ENCODE data around the gene CPB2.

The CPB2 gene, protein sequence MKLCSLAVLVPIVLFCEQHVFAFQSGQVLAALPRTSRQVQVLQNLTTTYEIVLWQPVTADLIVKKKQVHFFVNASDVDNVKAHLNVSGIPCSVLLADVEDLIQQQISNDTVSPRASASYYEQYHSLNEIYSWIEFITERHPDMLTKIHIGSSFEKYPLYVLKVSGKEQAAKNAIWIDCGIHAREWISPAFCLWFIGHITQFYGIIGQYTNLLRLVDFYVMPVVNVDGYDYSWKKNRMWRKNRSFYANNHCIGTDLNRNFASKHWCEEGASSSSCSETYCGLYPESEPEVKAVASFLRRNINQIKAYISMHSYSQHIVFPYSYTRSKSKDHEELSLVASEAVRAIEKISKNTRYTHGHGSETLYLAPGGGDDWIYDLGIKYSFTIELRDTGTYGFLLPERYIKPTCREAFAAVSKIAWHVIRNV

DNA sequence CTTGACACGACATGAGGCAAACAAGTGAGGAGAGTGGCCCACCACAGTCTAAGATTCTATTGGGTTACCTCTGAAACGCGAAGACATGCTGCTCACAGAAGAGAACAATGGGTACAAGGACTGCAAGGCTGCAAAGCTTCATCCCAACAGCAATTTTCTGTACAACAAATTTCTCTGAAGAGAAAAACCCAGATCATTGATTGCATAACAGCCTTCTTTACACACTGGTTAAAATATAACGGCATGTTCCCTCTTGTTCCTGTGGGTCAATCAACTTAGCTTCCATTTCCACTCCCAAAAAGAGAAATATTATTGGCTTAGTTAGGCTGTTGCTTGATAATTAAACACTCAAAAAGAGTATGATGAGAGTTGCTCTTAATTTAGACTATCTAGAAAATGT lies at the start of gene CPB2:
Gene CPB2 (minus strand): TSS at position 166 of the 400 bp plus-strand sequence. CDS start 24 bp downstream, at position 142.
- Histone ChIP-seq H3K9me3 (ENCODE audit: control insufficient read depth, insufficient read depth, low read length) (no peaks in the 10 kb centered on the region), H3K27ac (ENCODE audit: low read length) (no peak within 1 kb of the TSS), H3K4me1 (ENCODE audit: control insufficient read depth, insufficient read depth, low read length) (no peaks in the 10 kb centered on the region), H3K4me3 (ENCODE audit: low read length) (no peak within 1 kb of the TSS), H3K27me3 (ENCODE audit: control insufficient read depth, insufficient read depth, low read length) (no peaks in the 10 kb centered on the region), H3K36me3 (ENCODE audit: control insufficient read depth, insufficient read depth, low read length) (no peaks in the 10 kb centered on the region)
- no peak for DNase-seq (ENCODE audit: low read depth, low spot score)
- WGBS (ENCODE audit: insufficient coverage, insufficient read length) = no CpG with 5 or more reads among the region's 4 CpGs

DNA sequence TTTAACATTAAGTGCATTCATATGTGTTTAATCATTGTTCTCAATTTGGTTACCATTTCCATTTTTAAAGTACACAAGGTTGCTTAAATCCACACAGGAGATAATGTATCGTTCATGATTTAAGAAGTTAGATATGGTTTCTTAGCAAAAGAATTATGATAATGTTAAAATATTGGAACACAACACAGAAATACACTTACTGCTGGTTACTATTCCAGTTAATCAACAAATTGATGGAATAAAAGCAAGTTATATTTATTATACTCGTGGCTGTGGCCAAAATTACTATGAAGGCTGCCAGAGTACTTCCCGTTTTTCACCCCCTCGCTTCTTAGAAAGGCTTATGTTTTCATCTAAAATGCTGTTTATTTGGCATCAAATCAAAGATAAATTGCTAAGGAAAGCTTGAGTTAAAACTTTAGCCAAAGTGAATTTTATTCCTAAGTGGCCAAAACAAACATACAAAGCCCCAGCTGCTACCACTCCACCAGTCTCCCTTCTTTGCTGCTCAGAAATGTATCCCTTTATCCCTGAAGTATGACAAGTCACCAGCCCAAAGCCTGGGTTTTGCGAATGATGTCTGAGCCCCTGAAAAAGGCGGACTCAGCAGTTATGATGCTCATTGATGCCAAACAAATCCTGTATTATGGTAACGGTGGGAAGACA lies 49.4 kb upstream of the CPB2 start:
- WGBS (ENCODE audit: insufficient coverage, insufficient read length) = no CpG with 5 or more reads among the region's 7 CpGs
- Histone ChIP-seq H3K27me3 (ENCODE audit: control insufficient read depth, insufficient read depth, low read length) (no peaks in the 10 kb centered on the region), H3K9me3 (ENCODE audit: control insufficient read depth, insufficient read depth, low read length) (no peaks in the 10 kb centered on the region), H3K36me3 (ENCODE audit: control insufficient read depth, insufficient read depth, low read length) (no peaks in the 10 kb centered on the region), H3K4me1 (ENCODE audit: control insufficient read depth, insufficient read depth, low read length) (no peaks in the 10 kb centered on the region), H3K27ac (ENCODE audit: low read length) (no peak overlapping the region), H3K4me3 (ENCODE audit: low read length) (no peak overlapping the region)
- no peak for DNase-seq (ENCODE audit: low read depth, low spot score)

GRCh38 chr13:46152627-46153328 lies 47.9 kb upstream of the CPB2 start:
- Histone ChIP-seq H3K4me1 (ENCODE audit: control insufficient read depth, insufficient read depth, low read length) (no peaks in the 10 kb centered on the region), H3K27ac (ENCODE audit: low read length) (no peak overlapping the region), H3K4me3 (ENCODE audit: low read length) (no peak overlapping the region), H3K36me3 (ENCODE audit: control insufficient read depth, insufficient read depth, low read length) (no peaks in the 10 kb centered on the region), H3K9me3 (ENCODE audit: control insufficient read depth, insufficient read depth, low read length) (no peaks in the 10 kb centered on the region), H3K27me3 (ENCODE audit: control insufficient read depth, insufficient read depth, low read length) (no peaks in the 10 kb centered on the region)
- WGBS (ENCODE audit: insufficient coverage, insufficient read length) = no CpG with 5 or more reads among the region's 6 CpGs
- DNase-seq (ENCODE audit: low read depth, low spot score) = no peak

DNA sequence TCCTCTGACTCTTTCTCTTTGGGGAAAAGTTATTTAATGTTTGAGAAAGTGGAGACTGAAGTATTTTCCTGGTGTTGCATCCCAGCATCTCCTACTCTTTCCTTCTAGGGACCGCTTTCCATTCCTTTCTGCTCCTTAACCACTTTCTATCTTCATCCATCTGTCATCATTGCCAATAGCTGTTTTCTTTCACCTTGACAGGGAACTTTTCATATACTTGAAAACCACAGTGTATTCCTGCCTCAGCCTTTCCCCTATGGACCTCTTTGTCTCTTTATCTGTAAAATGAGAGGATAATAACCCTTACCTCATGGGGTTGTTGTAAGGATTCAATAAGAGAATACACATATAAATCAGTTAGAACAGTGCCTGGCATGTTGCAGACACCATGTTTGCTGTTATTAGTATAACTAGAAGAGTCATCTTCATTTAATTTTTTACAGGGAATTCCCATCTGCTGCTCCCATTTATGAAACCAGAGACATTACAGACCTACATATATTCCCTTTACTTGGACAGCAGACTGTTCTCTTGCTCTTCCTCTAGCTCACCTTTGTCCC lies 45.4 kb upstream of the CPB2 start:
- no CpG with 5 or more reads among the region's 1 CpG for WGBS (ENCODE audit: insufficient coverage, insufficient read length)
- Histone ChIP-seq H3K9me3 (ENCODE audit: control insufficient read depth, insufficient read depth, low read length) (no peaks in the 10 kb centered on the region), H3K27ac (ENCODE audit: low read length) (no peak overlapping the region), H3K36me3 (ENCODE audit: control insufficient read depth, insufficient read depth, low read length) (no peaks in the 10 kb centered on the region), H3K4me1 (ENCODE audit: control insufficient read depth, insufficient read depth, low read length) (no peaks in the 10 kb centered on the region), H3K4me3 (ENCODE audit: low read length) (no peak overlapping the region), H3K27me3 (ENCODE audit: control insufficient read depth, insufficient read depth, low read length) (no peaks in the 10 kb centered on the region)
- DNase-seq (ENCODE audit: low read depth, low spot score) = no peak

DNA sequence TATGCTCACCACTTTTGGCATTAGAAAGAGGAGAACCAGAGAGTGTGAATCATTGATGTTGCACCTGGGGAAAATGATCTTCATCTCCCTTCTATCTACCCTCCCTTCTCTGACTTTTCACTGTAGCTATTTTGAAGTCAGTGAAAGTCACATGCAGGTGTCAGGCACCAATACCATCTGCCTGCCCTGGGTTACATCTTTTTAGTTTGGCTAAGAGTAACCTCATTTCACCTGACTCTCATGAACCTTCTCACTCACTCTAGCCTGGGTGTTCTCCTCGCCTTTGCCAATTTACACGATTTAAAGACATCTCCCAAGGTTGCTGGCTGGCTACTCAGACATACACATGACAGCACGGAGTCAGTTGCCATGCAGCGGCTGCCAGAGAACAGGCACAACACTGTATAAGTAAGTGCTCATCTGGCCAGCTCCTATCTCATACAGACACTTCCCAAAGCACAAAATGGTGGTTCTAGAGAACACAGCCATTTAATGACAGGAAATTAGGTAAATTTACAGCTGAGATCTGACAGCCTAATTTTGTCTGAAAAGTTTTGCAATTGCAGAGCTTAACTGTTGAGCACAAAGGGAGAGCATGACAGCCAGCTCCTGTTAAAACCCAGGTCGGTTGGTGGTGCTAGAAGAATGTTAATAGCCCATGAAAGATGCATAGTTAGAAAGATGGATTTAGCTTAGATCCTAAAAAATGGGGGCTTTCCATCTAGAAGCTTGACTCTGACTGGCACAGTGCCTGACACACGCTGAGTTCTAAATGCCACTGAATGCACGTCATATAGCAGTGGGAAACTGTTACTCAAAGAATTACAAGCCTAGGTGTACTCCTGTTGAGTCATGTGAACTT lies 44.7 kb upstream of the CPB2 start:
- Histone ChIP-seq H3K4me1 (ENCODE audit: control insufficient read depth, insufficient read depth, low read length) (no peaks in the 10 kb centered on the region), H3K9me3 (ENCODE audit: control insufficient read depth, insufficient read depth, low read length) (no peaks in the 10 kb centered on the region), H3K27me3 (ENCODE audit: control insufficient read depth, insufficient read depth, low read length) (no peaks in the 10 kb centered on the region), H3K4me3 (ENCODE audit: low read length) (no peak overlapping the region), H3K36me3 (ENCODE audit: control insufficient read depth, insufficient read depth, low read length) (no peaks in the 10 kb centered on the region), H3K27ac (ENCODE audit: low read length) (no peak overlapping the region)
- DNase-seq (ENCODE audit: low read depth, low spot score) = no peak
- WGBS (ENCODE audit: insufficient coverage, insufficient read length) = no CpG with 5 or more reads among the region's 7 CpGs

DNA sequence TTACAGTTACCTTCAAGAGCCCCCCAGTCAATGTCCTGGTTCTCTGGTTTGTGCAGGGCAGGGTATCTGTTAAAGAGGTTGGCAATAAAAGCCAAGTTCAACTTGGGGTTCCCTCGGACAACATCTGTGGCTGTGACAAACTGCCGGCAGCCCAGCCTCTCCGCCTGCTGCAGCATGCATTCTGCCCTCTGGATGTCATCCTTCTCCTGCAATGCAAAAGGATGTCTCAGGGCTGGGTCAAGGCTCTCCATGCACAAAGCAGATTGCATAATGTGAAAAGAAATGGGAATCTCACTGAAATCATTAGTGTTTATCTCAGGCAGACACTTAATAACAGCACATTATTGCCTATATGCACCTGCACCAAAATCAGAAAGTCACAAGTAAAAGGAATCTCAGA lies 42.1 kb upstream of the CPB2 start:
- Histone ChIP-seq H3K36me3 (ENCODE audit: control insufficient read depth, insufficient read depth, low read length) (no peaks in the 10 kb centered on the region), H3K4me1 (ENCODE audit: control insufficient read depth, insufficient read depth, low read length) (no peaks in the 10 kb centered on the region), H3K4me3 (ENCODE audit: low read length) (no peak overlapping the region), H3K27me3 (ENCODE audit: control insufficient read depth, insufficient read depth, low read length) (no peaks in the 10 kb centered on the region), H3K27ac (ENCODE audit: low read length) (no peak overlapping the region), H3K9me3 (ENCODE audit: control insufficient read depth, insufficient read depth, low read length) (no peaks in the 10 kb centered on the region)
- WGBS (ENCODE audit: insufficient coverage, insufficient read length) = no CpG with 5 or more reads among the region's 3 CpGs
- peak; percentile 31 for DNase-seq (ENCODE audit: low read depth, low spot score)

- no CpG with 5 or more reads among the region's 2 CpGs for WGBS (ENCODE audit: insufficient coverage, insufficient read length)
- no peak for DNase-seq (ENCODE audit: low read depth, low spot score)
- H3K27ac ChIP-seq (ENCODE audit: low read length) = no peak overlapping the region
- no peaks in the 10 kb centered on the region for H3K36me3 ChIP-seq (ENCODE audit: control insufficient read depth, insufficient read depth, low read length)
- H3K27me3 ChIP-seq (ENCODE audit: control insufficient read depth, insufficient read depth, low read length) = no peaks in the 10 kb centered on the region
- no peaks in the 10 kb centered on the region for H3K4me1 ChIP-seq (ENCODE audit: control insufficient read depth, insufficient read depth, low read length)
- no peak overlapping the region for H3K4me3 ChIP-seq (ENCODE audit: low read length)
- H3K9me3 ChIP-seq (ENCODE audit: control insufficient read depth, insufficient read depth, low read length) = no peaks in the 10 kb centered on the region
Measured at GRCh38 chr13:46145950-46146349, 41.1 kb upstream of the CPB2 start.

GRCh38 chr13:46145135-46145534 lies 40.3 kb upstream of the CPB2 start:
- H3K4me3 ChIP-seq (ENCODE audit: low read length) = no peak overlapping the region
- no peaks in the 10 kb centered on the region for H3K36me3 ChIP-seq (ENCODE audit: control insufficient read depth, insufficient read depth, low read length)
- DNase-seq (ENCODE audit: low read depth, low spot score) = no peak
- H3K27ac ChIP-seq (ENCODE audit: low read length) = no peak overlapping the region
- no CpG with 5 or more reads among the region's 4 CpGs for WGBS (ENCODE audit: insufficient coverage, insufficient read length)
- H3K4me1 ChIP-seq (ENCODE audit: control insufficient read depth, insufficient read depth, low read length) = no peaks in the 10 kb centered on the region
- H3K9me3 ChIP-seq (ENCODE audit: control insufficient read depth, insufficient read depth, low read length) = no peaks in the 10 kb centered on the region
- H3K27me3 ChIP-seq (ENCODE audit: control insufficient read depth, insufficient read depth, low read length) = no peaks in the 10 kb centered on the region

GRCh38 chr13:46143184-46143701 lies 38.4 kb upstream of the CPB2 start:
- Histone ChIP-seq H3K27ac (ENCODE audit: low read length) (no peak overlapping the region), H3K36me3 (ENCODE audit: control insufficient read depth, insufficient read depth, low read length) (no peaks in the 10 kb centered on the region), H3K9me3 (ENCODE audit: control insufficient read depth, insufficient read depth, low read length) (no peaks in the 10 kb centered on the region), H3K27me3 (ENCODE audit: control insufficient read depth, insufficient read depth, low read length) (no peaks in the 10 kb centered on the region), H3K4me3 (ENCODE audit: low read length) (no peak overlapping the region), H3K4me1 (ENCODE audit: control insufficient read depth, insufficient read depth, low read length) (no peaks in the 10 kb centered on the region)
- no CpG with 5 or more reads among the region's 4 CpGs for WGBS (ENCODE audit: insufficient coverage, insufficient read length)
- DNase-seq (ENCODE audit: low read depth, low spot score) = no peak

All from iPS DF 6.9 (cell line).